CD4-positive, alpha-beta T cell treated with Interleukin-15 for 4 hours (primary cell): Measurements from ENCODE around the gene CDH23.

ENCODE experiments used
- DNase-seq: peaks from one replicate; pipeline ENCODE4 v3.0.0-alpha.2; 2020; ENCODE audit warnings: low spot score

CDH23 gene

DNA sequence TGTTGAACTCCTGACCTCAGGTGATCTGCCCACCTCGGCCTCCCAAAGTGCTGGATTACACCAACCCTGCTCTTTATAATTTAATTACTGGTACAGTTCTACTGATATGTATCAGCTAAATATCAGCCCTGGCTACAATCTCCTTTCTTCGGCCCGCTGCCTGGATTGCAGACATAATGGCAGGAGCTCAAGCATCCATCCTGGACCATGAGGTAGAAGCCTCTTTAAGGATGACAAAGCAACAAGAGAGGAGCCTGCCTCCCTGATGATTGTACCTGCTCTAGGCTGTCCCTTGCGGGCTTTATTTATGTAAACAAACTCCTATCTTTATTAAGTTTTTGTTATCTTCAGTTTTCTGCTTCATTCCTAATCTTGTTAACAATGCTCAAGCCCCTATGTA is 459.9 kb downstream of the CDH23 start:
- DNase-seq: no peak

DNA sequence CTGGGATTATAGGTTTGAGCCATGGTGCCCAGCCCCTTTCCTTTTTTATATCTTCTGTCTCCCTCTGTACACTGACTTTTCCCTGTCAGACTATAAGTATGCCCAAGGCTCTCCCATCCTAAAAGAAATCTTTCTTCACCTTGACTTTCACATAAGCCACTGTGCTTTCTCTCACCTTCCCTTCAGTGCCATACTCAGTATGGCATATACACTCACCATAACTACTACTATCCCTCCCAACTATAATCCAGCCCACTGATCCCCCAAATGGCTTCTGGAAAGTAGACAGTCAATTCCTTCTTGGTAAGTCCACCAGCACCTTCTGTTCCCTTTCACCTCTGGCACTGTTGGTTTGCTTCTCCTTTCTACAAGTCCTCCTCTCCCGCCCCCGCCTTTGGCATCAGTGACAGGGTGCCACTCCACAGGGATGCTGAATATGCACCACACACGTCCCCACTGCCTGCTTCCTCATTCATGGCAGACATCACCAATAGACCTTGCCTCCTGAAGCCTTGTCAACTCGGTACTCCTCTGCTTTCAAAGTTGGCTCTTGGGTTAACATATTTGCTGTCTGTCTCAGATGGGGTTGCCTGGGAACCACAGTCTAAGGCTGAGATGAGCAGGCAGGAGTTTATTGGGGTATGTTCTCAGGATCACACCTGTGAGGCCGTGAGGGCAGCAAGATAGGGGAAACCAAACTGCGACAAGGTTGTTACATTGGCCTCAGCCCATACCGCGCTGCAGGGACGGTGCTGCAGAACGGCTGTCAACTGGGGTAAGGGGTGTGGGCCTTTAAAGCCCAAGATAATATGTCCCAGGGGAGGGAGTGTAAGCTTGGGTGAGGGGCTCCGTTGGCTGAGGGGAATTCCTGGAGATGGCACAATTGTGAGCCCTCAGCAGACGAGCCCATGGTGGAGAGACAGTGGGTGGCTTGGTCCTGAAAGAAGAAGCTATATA is 461.5 kb downstream of the CDH23 start:
- no peak for DNase-seq

DNA sequence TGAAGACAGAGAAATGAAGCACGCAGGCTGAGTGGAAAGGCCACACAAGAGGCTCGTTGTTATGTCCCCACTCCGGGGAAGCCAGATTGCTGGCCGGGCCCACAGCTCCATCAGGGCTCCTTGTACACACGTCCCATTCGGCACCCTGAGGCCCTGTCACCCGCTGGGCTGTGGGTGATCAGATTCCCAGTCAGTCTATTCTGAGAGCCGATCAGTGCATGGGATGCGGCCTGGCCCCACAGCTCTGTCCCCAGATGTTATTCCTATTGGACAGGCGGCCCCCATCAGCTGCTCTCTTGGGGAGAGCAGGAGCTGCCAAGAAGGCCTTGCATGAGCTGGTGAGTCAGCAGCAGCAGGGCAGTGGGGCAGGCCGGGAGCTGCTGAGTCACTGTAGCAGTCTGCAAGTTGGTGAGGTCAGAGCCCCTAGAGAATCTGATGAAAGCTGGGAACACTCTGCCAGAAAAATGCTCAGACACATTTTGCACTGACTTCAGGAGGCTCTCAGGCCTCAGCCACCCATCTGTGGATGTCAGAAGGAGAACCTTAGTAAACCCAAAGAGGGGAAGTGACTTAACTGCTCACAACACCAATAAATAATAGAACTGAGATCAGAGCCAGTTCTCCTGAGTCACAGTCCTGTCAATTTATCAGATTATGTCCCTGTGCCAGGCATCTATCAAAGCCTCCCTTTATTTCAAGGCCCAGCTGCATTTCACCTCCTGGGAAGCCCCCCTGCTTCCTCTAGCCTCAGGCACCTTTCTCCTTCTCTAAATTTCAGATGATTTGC is 463.7 kb downstream of the CDH23 start:
- DNase-seq: no peak

DNA sequence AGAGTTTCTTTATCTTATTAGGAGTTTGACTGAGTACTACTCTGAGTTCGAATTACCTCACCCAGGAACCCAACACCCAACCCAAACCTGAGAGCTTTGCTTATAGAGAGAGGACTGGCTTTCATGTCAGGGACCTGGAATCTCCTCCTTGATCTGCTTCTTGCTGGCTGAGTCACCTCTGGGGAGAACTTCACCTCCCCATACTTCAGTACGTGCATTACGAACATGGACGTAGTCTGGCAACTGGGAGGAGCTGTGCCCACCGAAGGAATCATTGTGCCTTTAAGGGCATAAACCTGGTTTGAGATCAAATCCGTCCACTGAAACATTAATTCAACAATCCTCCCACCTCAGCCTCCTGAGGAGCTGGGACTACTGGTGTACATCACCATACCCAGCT is 466.5 kb downstream of the CDH23 start:
- DNase-seq: no peak

DNA sequence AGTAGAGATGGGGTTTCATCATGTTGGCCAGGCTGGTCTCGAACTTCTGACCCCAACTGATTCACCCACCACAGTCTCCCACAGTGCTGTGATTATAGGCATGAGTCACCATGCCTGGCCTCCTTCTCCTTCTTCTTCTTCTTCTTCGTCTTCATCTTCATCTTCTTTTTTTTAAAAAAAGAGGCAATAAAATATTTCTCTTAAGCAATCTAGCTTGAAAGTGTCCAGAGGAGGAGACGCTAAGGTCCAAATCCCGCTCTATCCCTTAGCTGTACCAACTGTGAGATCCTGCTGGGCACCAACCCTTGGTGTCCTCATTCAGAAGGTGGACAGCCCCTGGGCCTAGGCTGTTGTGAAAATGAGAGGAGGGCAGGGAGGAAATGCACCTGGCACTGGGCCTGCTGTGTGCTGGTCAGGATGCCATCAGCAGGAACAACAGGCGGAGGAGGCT is 468.2 kb downstream of the CDH23 start:
- DNase-seq: no peak
